Loucy (cell line): ENCODE results near the gene TCTN3.

Experiments
- H2AFZ ChIP-seq: fragments of 200-600 bp; sonication (generic); 2 replicates; pipeline ENCODE4 v1.6.0; 2016; ENCODE audit warnings: antibody characterized with exemption, mild to moderate bottlenecking, low read length, moderate library complexity
- H3F3A ChIP-seq: fragments of 200-600 bp; 2 replicates; pipeline ENCODE4 v1.6.0; 2016; ENCODE audit warnings: antibody characterized with exemption, low read depth, mild to moderate bottlenecking
- H3K27me3 ChIP-seq: fragments of 200-600 bp; sonication (generic); 2 replicates; pipeline ENCODE4 v1.6.1; 2014; ENCODE audit warnings: low read length, mild to moderate bottlenecking; ENCODE audit not compliant: insufficient read depth, poor library complexity, severe bottlenecking
- H3K36me3 ChIP-seq: fragments of 200-600 bp; sonication (generic); 2 replicates; pipeline ENCODE4 v1.6.1; 2016; ENCODE audit warnings: low read length; ENCODE audit not compliant: insufficient read depth
- H3K4me1 ChIP-seq: fragments of 200-600 bp; sonication (generic); 2 replicates; pipeline ENCODE4 v1.5.1; 2014; ENCODE audit warnings: low read length, mild to moderate bottlenecking; ENCODE audit not compliant: insufficient read depth, poor library complexity, severe bottlenecking
- H3K4me2 ChIP-seq: fragments of 200-600 bp; sonication (generic); 2 replicates; pipeline ENCODE4 v1.6.0; 2014; ENCODE audit warnings: antibody characterized with exemption, low read length, low read depth, mild to moderate bottlenecking; ENCODE audit not compliant: poor library complexity, severe bottlenecking
- H3K4me3 ChIP-seq: fragments of 200-600 bp; sonication (generic); 2 replicates; pipeline ENCODE4 v1.5.1; 2014; ENCODE audit warnings: low read length, mild to moderate bottlenecking, mixed read lengths; ENCODE audit not compliant: poor library complexity, severe bottlenecking
- H3K79me2 ChIP-seq: fragments of 200-600 bp; sonication (generic); 2 replicates; pipeline ENCODE4 v1.6.1; 2014; ENCODE audit warnings: low read length; ENCODE audit not compliant: insufficient read depth
- H3K9ac ChIP-seq: fragments of 200-600 bp; sonication (generic); 2 replicates; pipeline ENCODE4 v1.6.0; 2014; ENCODE audit warnings: mild to moderate bottlenecking, low read depth, low read length, moderate library complexity; ENCODE audit not compliant: poor library complexity, severe bottlenecking
- H3K9me2 ChIP-seq: fragments of 200-600 bp; sonication (generic); replicated peaks from 2 replicates; pipeline ENCODE4 v1.6.1; 2016; ENCODE audit warnings: low read depth, low read length, mixed read lengths
- H3K9me3 ChIP-seq: fragments of 200-600 bp; sonication (generic); 2 replicates; pipeline ENCODE4 v1.6.1; 2014; ENCODE audit warnings: mild to moderate bottlenecking, antibody characterized with exemption, low read length, low read depth; ENCODE audit not compliant: insufficient read depth
- H4K20me1 ChIP-seq: fragments of 200-600 bp; sonication (generic); 2 replicates; pipeline ENCODE4 v1.6.0; 2014; ENCODE audit warnings: antibody characterized with exemption, low read length, mild to moderate bottlenecking; ENCODE audit not compliant: insufficient read depth, poor library complexity, severe bottlenecking
- CTCF ChIP-seq: fragments of 200-600 bp; sonication (generic); conservative IDR thresholded peaks from 2 replicates; pipeline ENCODE4 v1.5.1; 2014; ENCODE audit warnings: mild to moderate bottlenecking, antibody characterized with exemption, low read length
- EZH2phosphoT487 ChIP-seq: fragments of 200-600 bp; IDR thresholded peaks from 2 replicates; pipeline ENCODE4 v1.6.1; 2018; ENCODE audit warnings: antibody characterized with exemption, mild to moderate bottlenecking, moderate library complexity, borderline replicate concordance

The TCTN3 gene

GRCh38 chr10:95688648-95689047 lies 5.1 kb downstream of the TCTN3 start:
- TF ChIP-seq EZH2phosphoT487 (no peak), CTCF (peak; percentile 45)
- H3K79me2 ChIP-seq: peaks cover 14% of the 10 kb centered on the region
- no peak overlapping the region for H3K4me2 ChIP-seq
- peaks cover 24% of the 10 kb centered on the region; the same call in 1 of the 2 replicates for H3K36me3 ChIP-seq
- peaks cover 26% of the 10 kb centered on the region for H3K4me1 ChIP-seq
- no peak overlapping the region for H3K4me3 ChIP-seq
- 0 out of 2 replicates have a peak, but pooled peaks cover 4% of the 10 kb centered on the region for H3F3A ChIP-seq
- no peak overlapping the region for H3K9ac ChIP-seq
- no peaks in the 10 kb centered on the region for H3K9me2 ChIP-seq
- H2AFZ ChIP-seq: no peak overlapping the region
- no peaks in the 10 kb centered on the region for H3K9me3 ChIP-seq
- H4K20me1 ChIP-seq: peaks cover 3% of the 10 kb centered on the region
- no peaks in the 10 kb centered on the region for H3K27me3 ChIP-seq

GRCh38 chr10:95683966-95684365 lies 9.8 kb downstream of the TCTN3 start:
- Histone ChIP-seq H3F3A (0 out of 2 replicates have a peak, but pooled peaks cover 4% of the 10 kb centered on the region), H2AFZ (no peak overlapping the region), H3K79me2 (no peaks in the 10 kb centered on the region), H3K4me1 (no peaks in the 10 kb centered on the region), H3K27me3 (no peaks in the 10 kb centered on the region), H3K4me3 (no peak overlapping the region), H3K36me3 (peaks cover 40% of the 10 kb centered on the region; the same call in 1 of the 2 replicates), H3K4me2 (no peak overlapping the region), H3K9me2 (no peaks in the 10 kb centered on the region), H3K9ac (no peak overlapping the region), H4K20me1 (peaks cover under 1% of the 10 kb centered on the region), H3K9me3 (no peaks in the 10 kb centered on the region)
- TF ChIP-seq EZH2phosphoT487 (no peak), CTCF (no peak)

GRCh38 chr10:95675403-95676116 lies 18.2 kb downstream of the TCTN3 start:
- no peaks in the 10 kb centered on the region for H4K20me1 ChIP-seq
- no peaks in the 10 kb centered on the region for H3K4me1 ChIP-seq
- no peaks in the 10 kb centered on the region for H3K79me2 ChIP-seq
- H3K9me3 ChIP-seq: no peaks in the 10 kb centered on the region
- H3K27me3 ChIP-seq: no peaks in the 10 kb centered on the region
- H3K9ac ChIP-seq: no peak overlapping the region
- H3K4me2 ChIP-seq: no peak overlapping the region
- no peak for TF ChIP-seq CTCF
- TF ChIP-seq EZH2phosphoT487: no peak
- peaks cover 10% of the 10 kb centered on the region; the same call in 1 of the 2 replicates for H3K36me3 ChIP-seq
- no peaks in the 10 kb centered on the region for H3F3A ChIP-seq
- H2AFZ ChIP-seq: no peak overlapping the region
- H3K9me2 ChIP-seq: no peaks in the 10 kb centered on the region
- H3K4me3 ChIP-seq: no peak overlapping the region
